Ovary (tissue), 3 donors: Measurements from ENCODE around the gene NCCRP1.

Experiments
- CTCF ChIP-seq, 3 donors: fragments of 450-650 bp in 2 of 3; fragments of 200-600 bp in 1 of 3; IDR thresholded peaks; one replicate each; pipeline versions ENCODE4 v1.5.1 to v1.8.0; 2016 to 2022; ENCODE audit warnings: antibody characterized with exemption in 3 of 3, mild to moderate bottlenecking in 1 of 3
- EP300 ChIP-seq: sonication (generic); formaldehyde crosslinking; IDR thresholded peaks from one replicate; pipeline ENCODE4 v1.6.1; 2017; ENCODE audit warnings: antibody characterized with exemption
- POLR2A ChIP-seq: fragments of 450-650 bp; IDR thresholded peaks from one replicate; pipeline ENCODE4 v1.6.1; 2017; ENCODE audit warnings: antibody characterized with exemption, mild to moderate bottlenecking, moderate library complexity
- donor health status: DM: no; HTN: no; CAD: no.

DNA sequence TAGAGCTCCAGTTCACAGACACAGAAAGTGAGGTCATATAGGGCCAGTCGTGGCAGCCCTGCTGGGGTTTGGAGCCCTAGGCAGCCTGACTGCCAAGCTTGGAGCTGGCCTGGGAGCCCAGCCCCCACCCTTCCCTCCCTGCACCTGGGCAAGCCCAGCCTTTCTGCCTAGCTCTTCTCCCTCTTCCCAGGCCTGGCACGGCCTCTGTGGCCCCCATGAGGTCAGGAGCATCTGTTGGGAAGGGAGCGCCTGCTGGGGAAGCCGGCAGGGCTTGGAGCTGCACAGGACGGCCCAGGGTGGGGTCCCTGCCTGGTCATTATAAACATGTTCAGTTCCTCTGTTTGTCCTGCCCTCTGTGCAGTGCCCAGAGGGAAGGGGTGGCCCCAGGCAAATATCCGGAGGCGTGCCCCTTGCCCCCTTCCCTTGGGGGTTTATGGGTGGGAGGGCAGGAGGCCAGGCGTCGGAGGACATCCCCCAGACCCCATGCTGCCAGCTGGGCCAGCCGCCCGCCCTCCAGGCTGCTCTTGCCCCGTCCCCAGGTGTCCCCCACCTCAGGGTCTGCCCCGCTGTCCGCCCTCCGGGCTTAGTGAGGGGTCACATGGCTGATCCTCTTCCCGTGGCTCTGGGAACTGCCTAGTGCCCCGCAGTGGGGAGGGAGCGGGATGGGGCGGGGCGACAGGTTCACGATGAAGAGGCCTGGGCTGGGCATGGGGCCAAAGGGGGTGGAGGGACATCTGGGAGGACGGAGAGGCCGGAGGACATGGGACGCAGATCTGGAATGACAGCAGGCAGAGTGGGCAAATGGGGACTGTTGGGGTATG, 30.0 kb upstream of the NCCRP1 start:
- TF ChIP-seq CTCF (IDR thresholded peaks at IDR 0.05) (no peak), POLR2A (no peak), EP300 (no peak)
